Adipocyte (in vitro differentiated cells): ENCODE results near the gene POU2F3.

Experiments used
- DNase-seq: peaks from one replicate; pipeline ENCODE4 v3.0.0-alpha.2; 2015; ENCODE audit warnings: low read depth
- H3K27me3 ChIP-seq: replicated peaks from 2 replicates; pipeline ENCODE4 v1.7.0; 2013; ENCODE audit warnings: mild to moderate bottlenecking, low read length, moderate library complexity; ENCODE audit not compliant: control insufficient read depth, insufficient read depth
- H3K36me3 ChIP-seq: 2 replicates; pipeline ENCODE4 v1.7.0; 2013; ENCODE audit warnings: low read length, mild to moderate bottlenecking, moderate library complexity; ENCODE audit not compliant: control insufficient read depth, insufficient read depth, severe bottlenecking
- H3K4me1 ChIP-seq: 2 replicates; pipeline ENCODE4 v1.7.0; 2013; ENCODE audit warnings: mild to moderate bottlenecking, low read length, moderate library complexity; ENCODE audit not compliant: control insufficient read depth, insufficient read depth
- H3K4me3 ChIP-seq: 2 replicates; pipeline ENCODE4 v1.7.0; 2013; ENCODE audit warnings: mild to moderate bottlenecking, low read length, moderate library complexity
- H3K9ac ChIP-seq: 2 replicates; pipeline ENCODE4 v1.7.0; 2013; ENCODE audit warnings: mild to moderate bottlenecking, low read length, moderate library complexity
- H3K9me3 ChIP-seq: 2 replicates; pipeline ENCODE4 v1.7.0; 2013; ENCODE audit warnings: mild to moderate bottlenecking, low read length, moderate library complexity; ENCODE audit not compliant: control insufficient read depth

POU2F3 gene

DNA sequence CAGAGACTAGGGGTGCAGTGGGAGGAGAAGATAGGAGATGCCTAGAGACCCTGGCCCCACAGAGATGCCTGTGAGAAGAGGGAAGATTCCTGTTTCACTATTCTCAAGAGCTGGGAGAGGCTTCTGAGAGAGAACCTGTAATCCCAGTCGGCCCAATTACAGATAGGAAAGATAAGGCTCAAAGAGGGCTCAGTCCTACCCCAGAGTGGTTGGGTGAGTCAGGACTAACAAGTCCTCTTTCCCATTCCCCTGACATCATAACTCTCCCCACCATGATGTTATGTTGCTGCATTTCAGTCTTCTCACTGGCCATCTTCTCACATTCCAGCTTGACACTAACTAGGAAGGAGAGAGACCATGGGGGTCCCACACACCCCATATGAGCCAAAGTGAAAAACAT is 114.1 kb downstream of the POU2F3 start:
- no peaks in the 10 kb centered on the region for H3K27me3 ChIP-seq
- H3K4me3 ChIP-seq: no peak overlapping the region
- no peaks in the 10 kb centered on the region for H3K4me1 ChIP-seq
- no peaks in the 10 kb centered on the region for H3K9me3 ChIP-seq
- DNase-seq: no peak
- H3K36me3 ChIP-seq: no peaks in the 10 kb centered on the region
- no peak overlapping the region for H3K9ac ChIP-seq

DNA sequence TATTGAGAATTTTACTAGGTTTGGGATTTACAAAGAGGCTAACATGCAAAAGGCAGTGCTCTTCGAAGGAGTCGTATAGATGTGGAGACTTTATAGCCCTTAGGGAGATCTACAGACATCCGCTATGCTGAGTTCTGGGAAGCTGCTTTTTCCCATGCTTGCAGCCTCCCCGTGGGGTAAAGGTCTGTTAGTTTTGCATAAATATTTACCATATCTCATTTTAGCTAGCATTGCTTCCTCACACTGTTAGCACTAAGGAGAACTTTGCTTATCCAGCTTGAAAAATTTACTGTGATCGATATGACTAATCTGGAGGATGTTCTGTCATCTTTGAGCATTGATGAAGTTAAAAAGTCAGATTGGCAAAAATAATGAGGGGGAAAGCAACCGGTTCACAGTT is 114.8 kb downstream of the POU2F3 start:
- no peaks in the 10 kb centered on the region for H3K4me1 ChIP-seq
- DNase-seq: no peak
- no peaks in the 10 kb centered on the region for H3K27me3 ChIP-seq
- H3K36me3 ChIP-seq: no peaks in the 10 kb centered on the region
- no peaks in the 10 kb centered on the region for H3K9me3 ChIP-seq
- H3K4me3 ChIP-seq: no peak overlapping the region
- no peak overlapping the region for H3K9ac ChIP-seq

DNA sequence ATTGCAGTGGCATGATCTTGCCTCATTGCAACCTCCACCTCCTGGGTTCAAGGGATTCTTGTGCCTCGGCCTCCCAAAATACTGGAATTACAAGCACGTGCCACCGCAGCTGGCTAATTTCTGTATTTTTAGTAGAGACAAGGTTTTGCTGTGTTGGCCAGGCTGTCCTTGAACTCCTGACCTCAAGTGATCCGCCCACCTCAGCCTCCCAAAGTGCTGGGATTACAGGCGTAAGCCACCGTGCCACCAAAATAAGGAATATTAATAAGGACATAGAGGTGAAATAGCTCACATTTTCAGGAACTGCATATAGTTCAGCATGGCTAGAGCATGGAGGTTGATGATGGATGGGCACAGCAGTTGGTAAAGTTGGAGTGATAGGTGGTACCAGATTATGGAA is 117.7 kb downstream of the POU2F3 start:
- H3K27me3 ChIP-seq: no peaks in the 10 kb centered on the region
- DNase-seq: no peak
- H3K4me1 ChIP-seq: no peaks in the 10 kb centered on the region
- no peaks in the 10 kb centered on the region for H3K36me3 ChIP-seq
- no peak overlapping the region for H3K9ac ChIP-seq
- no peak overlapping the region for H3K4me3 ChIP-seq
- no peaks in the 10 kb centered on the region for H3K9me3 ChIP-seq

DNA sequence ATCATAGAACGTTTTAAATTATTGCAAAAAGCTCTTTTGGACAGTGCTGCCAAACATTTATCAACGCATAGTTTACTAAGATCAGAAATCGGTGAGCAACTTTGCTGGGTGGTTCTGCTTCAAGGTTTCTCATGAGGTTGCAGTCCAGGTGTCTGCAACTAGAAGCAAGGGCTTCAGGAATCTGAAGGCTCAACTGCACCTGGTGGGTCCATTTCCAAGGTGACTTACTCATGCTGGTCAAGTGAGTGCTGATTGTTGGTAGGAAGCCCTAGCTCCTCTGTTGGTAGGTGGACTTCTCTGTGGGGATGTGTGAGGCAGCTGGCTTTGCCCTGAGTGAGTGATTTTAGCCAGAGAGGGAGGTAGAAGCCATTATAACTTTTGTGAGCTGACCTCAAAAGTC is 118.8 kb downstream of the POU2F3 start:
- no peaks in the 10 kb centered on the region for H3K36me3 ChIP-seq
- H3K4me3 ChIP-seq: no peak overlapping the region
- no peak for DNase-seq
- no peak overlapping the region for H3K9ac ChIP-seq
- no peaks in the 10 kb centered on the region for H3K4me1 ChIP-seq
- H3K27me3 ChIP-seq: no peaks in the 10 kb centered on the region
- no peaks in the 10 kb centered on the region for H3K9me3 ChIP-seq

DNA sequence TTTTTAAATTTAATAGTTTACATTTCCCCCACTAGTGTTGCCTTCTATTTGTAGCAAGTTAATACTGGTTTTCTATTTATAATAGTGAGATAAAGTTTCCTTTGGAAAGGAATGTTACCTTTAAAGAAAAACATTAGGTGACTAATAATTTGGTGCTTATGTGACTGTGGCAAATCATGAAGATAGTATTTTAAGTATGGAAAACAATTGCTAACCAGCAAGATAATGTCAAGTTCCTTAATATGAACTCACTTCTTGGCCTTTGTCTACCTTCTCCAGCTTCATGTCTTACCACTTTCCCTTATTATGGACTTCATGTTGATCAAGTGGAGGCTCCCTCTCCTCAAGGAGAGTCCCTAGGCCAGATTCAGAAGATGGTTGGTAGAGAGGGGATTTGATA is 123.5 kb downstream of the POU2F3 start:
- Histone ChIP-seq H3K36me3 (no peaks in the 10 kb centered on the region), H3K4me3 (no peak overlapping the region), H3K27me3 (no peaks in the 10 kb centered on the region), H3K9ac (no peak overlapping the region), H3K9me3 (no peaks in the 10 kb centered on the region), H3K4me1 (no peaks in the 10 kb centered on the region)
- no peak for DNase-seq

DNA sequence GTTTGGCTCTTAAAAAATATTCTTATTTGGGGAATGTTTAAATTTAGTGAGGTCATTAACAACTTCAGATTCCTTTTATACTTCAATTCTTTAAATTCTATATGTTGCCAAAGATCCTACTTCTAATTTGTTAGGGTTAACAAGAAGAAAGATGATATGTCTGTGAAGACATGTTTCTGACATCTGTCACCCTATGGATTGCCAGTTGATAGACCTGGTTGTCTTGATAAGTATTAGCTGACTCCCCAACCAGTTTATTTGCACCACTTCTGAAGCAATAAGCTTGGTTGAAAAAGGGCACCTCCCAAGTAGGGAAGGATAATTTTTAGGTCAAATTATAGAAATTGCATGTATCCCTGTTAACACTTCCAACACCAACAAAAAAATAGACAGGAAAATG is 125.6 kb downstream of the POU2F3 start:
- no peak for DNase-seq
- no peaks in the 10 kb centered on the region for H3K27me3 ChIP-seq
- no peaks in the 10 kb centered on the region for H3K4me1 ChIP-seq
- H3K9me3 ChIP-seq: no peaks in the 10 kb centered on the region
- H3K9ac ChIP-seq: no peak overlapping the region
- no peak overlapping the region for H3K4me3 ChIP-seq
- no peaks in the 10 kb centered on the region for H3K36me3 ChIP-seq
